DOHH2 (cell line): Measurements from ENCODE around the gene NHP2.

Experiments used
- H3F3A ChIP-seq: fragments of 200-600 bp; sonication (generic), shearing (Covaris generic); 2 replicates; pipeline ENCODE4 v1.6.0; 2016; ENCODE audit warnings: antibody characterized with exemption, mild to moderate bottlenecking; ENCODE audit not compliant: control insufficient read depth, insufficient read depth
- H3K27ac ChIP-seq: fragments of 200-600 bp; sonication (generic); 2 replicates; pipeline ENCODE4 v1.5.1; 2014; ENCODE audit warnings: low read depth, mild to moderate bottlenecking, low read length, moderate library complexity
- H3K27me3 ChIP-seq: fragments of 200-600 bp; sonication (generic); 2 replicates; pipeline ENCODE4 v1.6.1; 2014; ENCODE audit warnings: mild to moderate bottlenecking, low read length, mixed read lengths; ENCODE audit not compliant: control insufficient read depth
- H3K36me3 ChIP-seq: fragments of 200-600 bp; sonication (generic); 2 replicates; pipeline ENCODE4 v1.6.1; 2014; ENCODE audit warnings: mild to moderate bottlenecking, low read length, moderate library complexity, mixed read lengths; ENCODE audit not compliant: control insufficient read depth
- H3K4me1 ChIP-seq: fragments of 200-600 bp; sonication (generic); 2 replicates; pipeline ENCODE4 v1.6.1; 2014; ENCODE audit warnings: mild to moderate bottlenecking, low read length, mixed read lengths; ENCODE audit not compliant: control insufficient read depth
- H3K4me2 ChIP-seq: fragments of 200-600 bp; sonication (generic); 2 replicates; pipeline ENCODE4 v1.6.0; 2014; ENCODE audit warnings: mild to moderate bottlenecking, low read length, moderate library complexity
- H3K4me3 ChIP-seq: fragments of 200-600 bp; sonication (generic); 2 replicates; pipeline ENCODE4 v1.5.1; 2014; ENCODE audit warnings: mild to moderate bottlenecking, low read length, mixed read lengths
- H3K79me2 ChIP-seq: fragments of 200-600 bp; sonication (generic); 2 replicates; pipeline ENCODE4 v1.6.1; 2014; ENCODE audit warnings: mild to moderate bottlenecking, low read length, mixed read lengths; ENCODE audit not compliant: control insufficient read depth
- H3K9me2 ChIP-seq: fragments of 200-600 bp; sonication (generic); replicated peaks from 2 replicates; pipeline ENCODE4 v1.6.1; 2014; ENCODE audit warnings: mild to moderate bottlenecking, low read length, mixed read lengths; ENCODE audit not compliant: control insufficient read depth
- H3K9me3 ChIP-seq: fragments of 200-600 bp; sonication (generic); 2 replicates; pipeline ENCODE4 v1.6.1; 2014; ENCODE audit warnings: antibody characterized with exemption, low read length, mixed read lengths; ENCODE audit not compliant: control insufficient read depth, insufficient read depth
- H4K20me1 ChIP-seq: fragments of 200-600 bp; sonication (generic); 2 replicates; pipeline ENCODE4 v1.6.0; 2014; ENCODE audit warnings: low read depth, mild to moderate bottlenecking, antibody characterized with exemption, low read length, moderate library complexity; ENCODE audit not compliant: control insufficient read depth, insufficient read depth
- CTCF ChIP-seq: fragments of 200-600 bp; sonication (generic); IDR thresholded peaks from one replicate; pipeline ENCODE4 v1.5.1; 2014; ENCODE audit warnings: antibody characterized with exemption, mild to moderate bottlenecking, low read depth, low read length; ENCODE audit not compliant: poor library complexity, severe bottlenecking
- EZH2phosphoT487 ChIP-seq: fragments of 200-600 bp; sonication (generic); IDR thresholded peaks from 2 replicates; pipeline ENCODE4 v1.6.1; 2017; ENCODE audit warnings: borderline replicate concordance, mild to moderate bottlenecking, antibody characterized with exemption, low read length, moderate library complexity, mixed read lengths

The NHP2 gene

GRCh38 chr5:178103612-178104011 lies 50.1 kb downstream of the NHP2 start:
- H3K9me3 ChIP-seq, result no peaks in the 10 kb centered on the region
- no peaks in the 10 kb centered on the region for H3K9me2 ChIP-seq
- no peak overlapping the region for H3K27ac ChIP-seq
- H3K27me3 ChIP-seq, result no peaks in the 10 kb centered on the region
- TF ChIP-seq EZH2phosphoT487 (no peak), CTCF (no peak)
- H3K79me2 ChIP-seq, result no peaks in the 10 kb centered on the region
- no peak overlapping the region for H3K4me3 ChIP-seq
- no peaks in the 10 kb centered on the region for H4K20me1 ChIP-seq
- H3K4me2 ChIP-seq, result no peak overlapping the region
- peaks cover 22% of the 10 kb centered on the region for H3K4me1 ChIP-seq
- no peaks in the 10 kb centered on the region for H3F3A ChIP-seq
- no peaks in the 10 kb centered on the region for H3K36me3 ChIP-seq
